Hepatocyte (in vitro differentiated cells): Measurements from ENCODE around the gene GORASP1. TPM values are rescaled to one million over a fixed set of nuclear protein-coding genes. Genes with fewer than 3 reads are reported as not detected.

Experiments used
- DNase-seq: peaks from one replicate; pipeline ENCODE4 v3.0.0-alpha.2; 2016; ENCODE audit warnings: low spot score
- H2AFZ ChIP-seq: fragments of 200-600 bp; sonication (generic); 2 replicates; pipeline ENCODE4 v1.6.0; 2016; ENCODE audit warnings: antibody characterized with exemption, mild to moderate bottlenecking
- H3K27ac ChIP-seq: fragments of 200-600 bp; sonication (generic); 2 replicates; pipeline ENCODE4 v1.5.1; 2016; ENCODE audit warnings: mild to moderate bottlenecking
- H3K27me3 ChIP-seq: fragments of 200-600 bp; sonication (generic); 2 replicates; pipeline ENCODE4 v1.6.1; 2016
- H3K36me3 ChIP-seq: fragments of 200-600 bp; sonication (generic); replicated peaks from 2 replicates; pipeline ENCODE4 v1.5.1; 2016; ENCODE audit warnings: low read depth; ENCODE audit not compliant: insufficient read depth
- H3K4me1 ChIP-seq: fragments of 200-600 bp; sonication (generic); 2 replicates; pipeline ENCODE4 v1.5.1; 2016; ENCODE audit warnings: mild to moderate bottlenecking, moderate library complexity; ENCODE audit not compliant: insufficient read depth
- H3K4me2 ChIP-seq: fragments of 200-600 bp; sonication (generic); 2 replicates; pipeline ENCODE4 v1.6.0; 2016
- H3K4me3 ChIP-seq: fragments of 200-600 bp; sonication (generic); 2 replicates; pipeline ENCODE4 v1.5.1; 2016; ENCODE audit warnings: mild to moderate bottlenecking
- H3K79me2 ChIP-seq: fragments of 200-600 bp; sonication (generic); 2 replicates; pipeline ENCODE4 v1.6.0; 2017; ENCODE audit warnings: mild to moderate bottlenecking
- H3K9me2 ChIP-seq: fragments of 200-600 bp; sonication (generic); replicated peaks from 2 replicates; pipeline ENCODE4 v1.6.0; 2017; ENCODE audit warnings: mild to moderate bottlenecking; ENCODE audit not compliant: insufficient read depth
- H3K9me3 ChIP-seq: fragments of 200-600 bp; sonication (generic); 2 replicates; pipeline ENCODE4 v1.5.1; 2016; ENCODE audit warnings: low read depth, mild to moderate bottlenecking
- H4K20me1 ChIP-seq: fragments of 200-600 bp; sonication (generic); 2 replicates; pipeline ENCODE4 v1.6.0; 2016; ENCODE audit warnings: mild to moderate bottlenecking; ENCODE audit not compliant: insufficient read depth, poor library complexity, severe bottlenecking
- CTCF ChIP-seq: fragments of 200-600 bp; sonication (generic); IDR thresholded peaks from 2 replicates; pipeline ENCODE4 v1.5.1; 2016; ENCODE audit warnings: antibody characterized with exemption, mild to moderate bottlenecking; ENCODE audit not compliant: poor library complexity
- EZH2 ChIP-seq: fragments of 200-600 bp; sonication (generic); IDR thresholded peaks from 2 replicates; pipeline ENCODE4 v1.6.1; 2016; ENCODE audit warnings: antibody characterized with exemption, mild to moderate bottlenecking, borderline replicate concordance
- EZH2phosphoT487 ChIP-seq: fragments of 200-600 bp; sonication (generic); IDR thresholded peaks from one replicate; pipeline ENCODE4 v1.6.1; 2018; ENCODE audit warnings: antibody characterized with exemption, mild to moderate bottlenecking, low read depth, moderate library complexity; ENCODE audit not compliant: unreplicated experiment, severe bottlenecking
- WGBS: methylation state at CpG from one replicate; pipeline ENCODE4 v1.1.6; 2016; ENCODE audit warnings: low lambda C conversion rate; ENCODE audit errors: missing lambda C conversion rate; 5-methylcytosine and 5-hydroxymethylcytosine counted together
- polyA plus RNA-seq: library from polyadenylated mRNA; unstranded; fragments of >200 nt; fragmentation: Nextera tagmentation; extraction: Ambion mirVana; gene quantifications from 2 replicates; pipeline ENCODE4 v1.2.1, GENCODE V29; 2016
- total RNA-seq: library from RNA; depleted of rRNA; stranded (reverse); fragments of >200 nt; gene quantifications from 2 replicates; pipeline ENCODE4 v1.2.3, GENCODE V29; 2014

GORASP1 gene
- total and polyA plus RNA-seq, 2 experiments from 2014 or later, result 48.6 to 49.0 TPM

GRCh38 chr3:39139442-39139841, 32.0 kb upstream of the GORASP1 start:
- Histone ChIP-seq H2AFZ (no peak overlapping the region), H4K20me1 (peaks cover 33% of the 10 kb centered on the region), H3K9me2 (no peaks in the 10 kb centered on the region), H3K27me3 (no peaks in the 10 kb centered on the region), H3K79me2 (peaks cover 29% of the 10 kb centered on the region), H3K4me3 (no peak overlapping the region), H3K4me2 (no peak overlapping the region), H3K4me1 (peaks cover 38% of the 10 kb centered on the region), H3K36me3 (no peaks in the 10 kb centered on the region), H3K27ac (peak overlapping the region; percentile 17), H3K9me3 (no peaks in the 10 kb centered on the region)
- DNase-seq, result no peak
- 83% methylated on average over 2 of the region's 2 CpGs for WGBS
- TF ChIP-seq CTCF, result no peak
- TF ChIP-seq EZH2phosphoT487, result no peak
- TF ChIP-seq EZH2, result no peak

GRCh38 chr3:39138804-39139415, 31.5 kb upstream of the GORASP1 start:
- Histone ChIP-seq H3K9me2 (no peaks in the 10 kb centered on the region), H3K9me3 (no peaks in the 10 kb centered on the region), H2AFZ (no peak overlapping the region), H3K27ac (peak overlapping the region; percentile 70), H3K36me3 (no peaks in the 10 kb centered on the region), H3K79me2 (peaks cover 23% of the 10 kb centered on the region), H3K4me3 (no peak overlapping the region), H3K4me1 (peaks cover 38% of the 10 kb centered on the region), H3K4me2 (no peak overlapping the region), H4K20me1 (peaks cover 27% of the 10 kb centered on the region), H3K27me3 (no peaks in the 10 kb centered on the region)
- 90% methylated on average over 7 of the region's 7 CpGs for WGBS
- TF ChIP-seq EZH2phosphoT487 (no peak), CTCF (no peak), EZH2 (no peak)
- DNase-seq, result peak; percentile 30

GRCh38 chr3:39137991-39138803, 30.8 kb upstream of the GORASP1 start:
- Histone ChIP-seq H3K4me2 (no peak overlapping the region), H4K20me1 (peaks cover 26% of the 10 kb centered on the region)
- 97% methylated on average over 10 of the region's 10 CpGs for WGBS

More at GRCh38 chr3:39137991-39138803, 30.8 kb upstream of the GORASP1 start:
- Histone ChIP-seq H3K4me3 (no peak overlapping the region), H2AFZ (no peak overlapping the region), H3K9me3 (no peaks in the 10 kb centered on the region), H3K79me2 (peaks cover 16% of the 10 kb centered on the region), H3K27ac (no peak overlapping the region), H3K36me3 (no peaks in the 10 kb centered on the region), H3K27me3 (no peaks in the 10 kb centered on the region), H3K4me1 (peaks cover 38% of the 10 kb centered on the region), H3K9me2 (no peaks in the 10 kb centered on the region)
- no peak for TF ChIP-seq EZH2
- no peak for TF ChIP-seq EZH2phosphoT487
- TF ChIP-seq CTCF, result no peak
- no peak for DNase-seq
